Sigmoid colon (tissue), 4 donors: ENCODE data around the gene DUOXA2.

ENCODE experiments used
- POLR2AphosphoS5 ChIP-seq, 4 donors: sonication (generic); formaldehyde crosslinking; IDR thresholded peaks; one replicate each; pipeline ENCODE4 v1.6.1; 2017; ENCODE audit warnings: antibody characterized with exemption in 4 of 4
- TF ChIP-seq, protein P1 (sequence below), 4 experiments: fragments of 450-650 bp in 3 of 4; fragments of 200-600 bp in 1 of 4; IDR thresholded peaks; one replicate each; pipeline ENCODE4 v1.5.1; 2016 to 2019; ENCODE audit warnings: antibody characterized with exemption in 4 of 4, mild to moderate bottlenecking in 3 of 4, moderate library complexity in 2 of 4

- TF ChIP-seq, protein P1, sequence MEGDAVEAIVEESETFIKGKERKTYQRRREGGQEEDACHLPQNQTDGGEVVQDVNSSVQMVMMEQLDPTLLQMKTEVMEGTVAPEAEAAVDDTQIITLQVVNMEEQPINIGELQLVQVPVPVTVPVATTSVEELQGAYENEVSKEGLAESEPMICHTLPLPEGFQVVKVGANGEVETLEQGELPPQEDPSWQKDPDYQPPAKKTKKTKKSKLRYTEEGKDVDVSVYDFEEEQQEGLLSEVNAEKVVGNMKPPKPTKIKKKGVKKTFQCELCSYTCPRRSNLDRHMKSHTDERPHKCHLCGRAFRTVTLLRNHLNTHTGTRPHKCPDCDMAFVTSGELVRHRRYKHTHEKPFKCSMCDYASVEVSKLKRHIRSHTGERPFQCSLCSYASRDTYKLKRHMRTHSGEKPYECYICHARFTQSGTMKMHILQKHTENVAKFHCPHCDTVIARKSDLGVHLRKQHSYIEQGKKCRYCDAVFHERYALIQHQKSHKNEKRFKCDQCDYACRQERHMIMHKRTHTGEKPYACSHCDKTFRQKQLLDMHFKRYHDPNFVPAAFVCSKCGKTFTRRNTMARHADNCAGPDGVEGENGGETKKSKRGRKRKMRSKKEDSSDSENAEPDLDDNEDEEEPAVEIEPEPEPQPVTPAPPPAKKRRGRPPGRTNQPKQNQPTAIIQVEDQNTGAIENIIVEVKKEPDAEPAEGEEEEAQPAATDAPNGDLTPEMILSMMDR (IDR thresholded peaks at IDR 0.05), result no peak
- TF ChIP-seq POLR2AphosphoS5 (IDR thresholded peaks at IDR 0.05), result no peak
These were observed 9.3 kb downstream of the DUOXA2 start for GRCh38 chr15:45123397-45123796.
